Endodermal cell (in vitro differentiated cells): ENCODE data around the gene MYH9. TPM values are rescaled to one million over a fixed set of nuclear protein-coding genes. Genes with fewer than 3 reads are reported as not detected.

ENCODE experiments used
- DNase-seq: peaks from one replicate; pipeline ENCODE4 v3.0.0-alpha.2; 2017
- H3K27ac ChIP-seq: 2 replicates; pipeline ENCODE4 v1.5.1; 2013; ENCODE audit warnings: mild to moderate bottlenecking, low read depth, low read length, moderate library complexity
- H3K27me3 ChIP-seq: 2 replicates; pipeline ENCODE4 v1.6.1; 2013; ENCODE audit warnings: mild to moderate bottlenecking, low read length, moderate library complexity; ENCODE audit not compliant: insufficient read depth, control insufficient read depth, poor library complexity, severe bottlenecking
- H3K36me3 ChIP-seq: 2 replicates; pipeline ENCODE4 v1.7.0; 2013; ENCODE audit warnings: mild to moderate bottlenecking, low read length, moderate library complexity; ENCODE audit not compliant: control insufficient read depth, insufficient read depth
- H3K4me1 ChIP-seq: one replicate; pipeline ENCODE4 v1.7.0; 2013; ENCODE audit warnings: low read length; ENCODE audit not compliant: control insufficient read depth, insufficient read depth
- H3K4me3 ChIP-seq: 2 replicates; pipeline ENCODE4 v1.5.1; 2013; ENCODE audit warnings: mild to moderate bottlenecking, low read length, moderate library complexity
- H3K9ac ChIP-seq: 2 replicates; pipeline ENCODE4 v1.6.1; 2013; ENCODE audit warnings: mild to moderate bottlenecking, low read length, moderate library complexity; ENCODE audit not compliant: poor library complexity, severe bottlenecking; ENCODE audit errors: extremely low read depth
- H3K9me3 ChIP-seq: 2 replicates; pipeline ENCODE4 v1.6.1; 2013; ENCODE audit warnings: mild to moderate bottlenecking, low read length, moderate library complexity; ENCODE audit not compliant: control insufficient read depth
- H3K27ac Mint-ChIP-seq: 2 replicates; pipeline ENCODE4 v1.8.0; 2020; ENCODE audit warnings: mixed read lengths
- H3K27me3 Mint-ChIP-seq: 2 replicates; pipeline ENCODE4 v1.8.0; 2021; ENCODE audit warnings: mild to moderate bottlenecking, mixed read lengths; ENCODE audit not compliant: insufficient read depth
- H3K36me3 Mint-ChIP-seq: 2 replicates; pipeline ENCODE4 v1.8.0; 2020; ENCODE audit warnings: low read depth, mixed read lengths
- H3K4me1 Mint-ChIP-seq: 2 replicates; pipeline ENCODE4 v1.8.0; 2020; ENCODE audit warnings: mixed read lengths
- H3K4me3 Mint-ChIP-seq: 2 replicates; pipeline ENCODE4 v1.8.0; 2020; ENCODE audit warnings: mild to moderate bottlenecking, moderate library complexity, mixed read lengths
- H3K9me3 Mint-ChIP-seq: 2 replicates; pipeline ENCODE4 v1.8.0; 2020; ENCODE audit warnings: mild to moderate bottlenecking, mixed read lengths
- WGBS, 2 experiments: methylation state at CpG; one replicate each; pipeline versions ENCODE4 v1.1.5 to v1.1.7; 2013; ENCODE audit warnings: missing lambda C conversion rate in 2 of 2, mixed read lengths in 1 of 2; ENCODE audit not compliant: insufficient coverage in 1 of 2, insufficient read length in 1 of 2; 5-methylcytosine and 5-hydroxymethylcytosine counted together
- total RNA-seq, 2 donors: library from RNA; stranded (reverse); fragmentation: NEBNext Ultra II Directional in 1 of 2; extraction: Animal tissue kit (Norgen Biotek cat#: 25700) in 1 of 2; gene quantifications; 2 replicates in 1 of 2; 3 replicates in 1 of 2; pipeline ENCODE4 v1.2.1, GENCODE V29; 2021
- TF ChIP-seq, protein P1 (sequence below): fragments of 200-600 bp; sonication (generic); conservative IDR thresholded peaks from 2 replicates; pipeline ENCODE4 v1.5.0; 2021; ENCODE audit warnings: antibody characterized with exemption, mild to moderate bottlenecking

The MYH9 gene
- total RNA-seq, 2 donors from 2014 or later = 270 to 288 TPM

DNA sequence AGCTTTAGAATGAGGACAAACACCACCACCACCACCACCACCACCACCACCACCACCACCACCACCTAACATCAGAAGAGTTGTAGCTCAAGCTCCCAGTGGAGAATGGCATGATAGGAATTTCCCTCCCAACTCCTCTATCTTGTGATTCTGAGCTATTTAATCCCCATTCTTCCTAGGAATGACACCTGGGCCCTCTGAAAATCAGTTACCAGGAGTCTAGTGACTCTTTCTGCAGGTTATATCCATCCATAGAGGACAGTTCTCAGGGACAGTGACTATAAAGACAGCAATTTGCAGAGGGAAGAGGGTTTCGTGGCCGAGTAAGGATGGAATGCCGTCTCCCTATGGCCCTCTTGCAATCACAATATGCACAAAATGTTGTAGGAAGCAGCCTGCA, 27.8 kb downstream of the MYH9 start:
- WGBS, 2 experiments = 60 to 70% methylated on average over 3 of the region's 3 CpGs
- Histone ChIP-seq H3K9ac (peak overlapping the region; percentile 77), H3K4me1 (peaks cover 41% of the 10 kb centered on the region), H3K27me3 (no peaks in the 10 kb centered on the region), H3K36me3 (peaks cover 35% of the 10 kb centered on the region), H3K4me3 (no peak overlapping the region), H3K9me3 (no peaks in the 10 kb centered on the region), H3K27ac (peak overlapping the region; percentile 73)
- DNase-seq = no peak
- TF ChIP-seq, protein P1, sequence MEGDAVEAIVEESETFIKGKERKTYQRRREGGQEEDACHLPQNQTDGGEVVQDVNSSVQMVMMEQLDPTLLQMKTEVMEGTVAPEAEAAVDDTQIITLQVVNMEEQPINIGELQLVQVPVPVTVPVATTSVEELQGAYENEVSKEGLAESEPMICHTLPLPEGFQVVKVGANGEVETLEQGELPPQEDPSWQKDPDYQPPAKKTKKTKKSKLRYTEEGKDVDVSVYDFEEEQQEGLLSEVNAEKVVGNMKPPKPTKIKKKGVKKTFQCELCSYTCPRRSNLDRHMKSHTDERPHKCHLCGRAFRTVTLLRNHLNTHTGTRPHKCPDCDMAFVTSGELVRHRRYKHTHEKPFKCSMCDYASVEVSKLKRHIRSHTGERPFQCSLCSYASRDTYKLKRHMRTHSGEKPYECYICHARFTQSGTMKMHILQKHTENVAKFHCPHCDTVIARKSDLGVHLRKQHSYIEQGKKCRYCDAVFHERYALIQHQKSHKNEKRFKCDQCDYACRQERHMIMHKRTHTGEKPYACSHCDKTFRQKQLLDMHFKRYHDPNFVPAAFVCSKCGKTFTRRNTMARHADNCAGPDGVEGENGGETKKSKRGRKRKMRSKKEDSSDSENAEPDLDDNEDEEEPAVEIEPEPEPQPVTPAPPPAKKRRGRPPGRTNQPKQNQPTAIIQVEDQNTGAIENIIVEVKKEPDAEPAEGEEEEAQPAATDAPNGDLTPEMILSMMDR = no peak
- peaks cover 13% of the 10 kb centered on the region for H3K36me3 Mint-ChIP-seq
- H3K4me1 Mint-ChIP-seq = peaks cover 75% of the 10 kb centered on the region
- peak overlapping the region; percentile 23 for H3K4me3 Mint-ChIP-seq
- no peaks in the 10 kb centered on the region for H3K9me3 Mint-ChIP-seq
- peak overlapping the region; percentile 97 for H3K27ac Mint-ChIP-seq
- H3K27me3 Mint-ChIP-seq = no peaks in the 10 kb centered on the region

DNA sequence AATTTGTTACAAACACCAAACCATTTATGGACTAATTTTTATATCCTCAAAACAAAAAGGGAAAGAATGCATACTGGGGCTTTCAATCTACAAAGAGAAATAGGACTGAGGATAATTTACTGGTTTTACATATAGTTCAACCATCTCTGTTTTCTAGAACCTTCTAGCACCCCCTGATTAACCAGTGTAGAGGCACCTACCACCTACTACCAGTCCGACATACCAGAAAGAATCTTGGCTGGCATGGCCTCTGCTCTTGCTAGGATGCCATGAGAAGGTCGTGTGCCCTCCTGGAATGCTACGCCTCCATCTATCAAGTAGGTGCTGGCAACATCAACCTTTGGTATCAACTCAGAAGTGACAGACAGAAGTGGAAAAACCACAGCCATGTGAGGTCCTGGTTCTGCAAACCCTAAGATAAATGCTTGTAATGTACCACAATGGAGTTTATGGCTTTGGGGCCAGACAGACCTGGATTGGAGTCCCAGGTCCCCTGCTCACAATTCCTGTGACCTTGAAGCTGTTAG, 28.2 kb downstream of the MYH9 start:
- H3K4me3 ChIP-seq = no peak overlapping the region
- peak overlapping the region; percentile 34 for H3K9ac ChIP-seq
- Mint-ChIP-seq H3K9me3 (no peaks in the 10 kb centered on the region), H3K4me1 (peaks cover 73% of the 10 kb centered on the region), H3K27ac (peak overlapping the region; percentile 73), H3K27me3 (no peaks in the 10 kb centered on the region), H3K4me3 (no peak overlapping the region), H3K36me3 (peaks cover 14% of the 10 kb centered on the region)
- peaks cover 35% of the 10 kb centered on the region for H3K36me3 ChIP-seq
- peaks cover 40% of the 10 kb centered on the region for H3K4me1 ChIP-seq
- TF ChIP-seq, protein P1 = no peak
- H3K27me3 ChIP-seq = no peaks in the 10 kb centered on the region
- H3K9me3 ChIP-seq = no peaks in the 10 kb centered on the region
- DNase-seq = no peak
- peak overlapping the region; percentile 26 for H3K27ac ChIP-seq
- WGBS, 2 experiments = 93 to 95% methylated on average over 3 of the region's 3 CpGs

DNA sequence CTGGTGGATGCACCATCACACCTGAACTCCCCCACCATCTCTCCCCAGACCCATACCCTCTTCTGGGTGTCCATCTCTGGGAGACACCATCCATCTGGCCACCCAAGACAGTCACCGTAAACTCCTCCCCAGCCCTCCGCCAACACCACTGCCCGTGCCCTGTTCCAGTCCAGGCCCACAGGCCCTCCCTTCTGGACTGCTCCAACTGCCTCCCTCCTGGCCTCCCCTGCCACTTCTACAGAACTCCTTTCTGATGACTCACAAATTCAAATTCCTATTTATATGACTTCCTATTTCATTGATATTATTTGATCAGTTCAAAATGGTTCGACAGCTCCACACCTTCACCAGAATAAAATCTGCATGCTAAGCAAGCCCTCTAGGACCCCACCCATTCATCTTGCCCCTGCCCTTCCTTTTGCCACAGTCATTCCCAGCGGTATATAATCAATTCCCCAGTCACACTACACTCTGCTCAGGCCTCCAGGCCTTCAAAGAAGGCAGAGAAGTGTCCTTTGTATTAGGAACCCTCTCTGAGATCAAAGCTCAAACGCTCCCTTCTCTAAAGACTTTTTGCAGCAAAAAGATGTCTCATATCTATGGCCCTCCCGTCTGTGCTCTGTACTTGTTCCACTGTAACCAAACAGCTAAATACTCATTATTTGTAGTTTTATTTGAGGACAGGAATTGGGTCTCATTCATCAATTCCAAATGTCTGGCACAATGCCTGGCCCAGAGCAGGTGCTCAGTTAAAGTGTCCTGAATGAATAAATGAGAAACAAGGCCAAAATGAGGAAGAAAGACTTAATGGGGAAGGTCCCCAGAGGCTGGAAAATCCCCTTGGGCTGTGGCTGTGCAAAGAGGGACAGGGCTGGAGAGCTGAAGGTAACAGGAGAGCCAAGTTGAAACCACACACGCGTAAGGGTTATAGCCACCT, 29.0 kb downstream of the MYH9 start:
- peaks cover 15% of the 10 kb centered on the region for H3K36me3 Mint-ChIP-seq
- H3K27me3 Mint-ChIP-seq = no peaks in the 10 kb centered on the region
- no peak overlapping the region for H3K4me3 ChIP-seq
- no peak overlapping the region for H3K4me3 Mint-ChIP-seq
- H3K27ac Mint-ChIP-seq = peak overlapping the region; percentile 73
- H3K27ac ChIP-seq = no peak overlapping the region
- no peaks in the 10 kb centered on the region for H3K27me3 ChIP-seq
- H3K9me3 ChIP-seq = no peaks in the 10 kb centered on the region
- no peak for DNase-seq
- H3K9ac ChIP-seq = peak overlapping the region; percentile 34
- TF ChIP-seq, protein P1 = no peak
- H3K4me1 ChIP-seq = peaks cover 33% of the 10 kb centered on the region
- peaks cover 29% of the 10 kb centered on the region for H3K36me3 ChIP-seq
- WGBS, 2 experiments = 90 to 93% methylated on average over 5 to 7 of the region's 9 CpGs
- H3K4me1 Mint-ChIP-seq = peaks cover 65% of the 10 kb centered on the region
- H3K9me3 Mint-ChIP-seq = no peaks in the 10 kb centered on the region
